ENCODE results near the gene LY6G5C.

DNA sequence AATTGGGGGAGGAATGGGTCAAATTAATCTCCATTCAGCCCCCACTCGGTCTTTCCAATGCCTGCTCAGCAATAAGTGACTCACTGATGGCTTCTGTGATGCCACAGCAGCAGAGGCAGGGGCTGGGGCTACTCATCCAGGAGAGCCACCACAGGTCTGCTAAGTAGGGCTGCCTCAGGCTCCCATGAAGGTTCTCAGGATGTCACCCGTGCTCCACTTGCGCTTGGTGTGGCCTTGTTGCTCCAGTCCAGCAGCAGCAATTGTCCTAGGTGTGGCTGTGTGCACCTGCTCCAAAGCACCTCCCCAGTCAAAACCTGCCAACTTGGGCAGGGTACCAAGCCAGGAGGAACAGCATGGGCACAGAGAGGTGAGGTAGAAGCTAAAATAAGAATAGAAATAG is 41.3 kb upstream of the LY6G5C start:
- TF ChIP-seq, protein P1, sequence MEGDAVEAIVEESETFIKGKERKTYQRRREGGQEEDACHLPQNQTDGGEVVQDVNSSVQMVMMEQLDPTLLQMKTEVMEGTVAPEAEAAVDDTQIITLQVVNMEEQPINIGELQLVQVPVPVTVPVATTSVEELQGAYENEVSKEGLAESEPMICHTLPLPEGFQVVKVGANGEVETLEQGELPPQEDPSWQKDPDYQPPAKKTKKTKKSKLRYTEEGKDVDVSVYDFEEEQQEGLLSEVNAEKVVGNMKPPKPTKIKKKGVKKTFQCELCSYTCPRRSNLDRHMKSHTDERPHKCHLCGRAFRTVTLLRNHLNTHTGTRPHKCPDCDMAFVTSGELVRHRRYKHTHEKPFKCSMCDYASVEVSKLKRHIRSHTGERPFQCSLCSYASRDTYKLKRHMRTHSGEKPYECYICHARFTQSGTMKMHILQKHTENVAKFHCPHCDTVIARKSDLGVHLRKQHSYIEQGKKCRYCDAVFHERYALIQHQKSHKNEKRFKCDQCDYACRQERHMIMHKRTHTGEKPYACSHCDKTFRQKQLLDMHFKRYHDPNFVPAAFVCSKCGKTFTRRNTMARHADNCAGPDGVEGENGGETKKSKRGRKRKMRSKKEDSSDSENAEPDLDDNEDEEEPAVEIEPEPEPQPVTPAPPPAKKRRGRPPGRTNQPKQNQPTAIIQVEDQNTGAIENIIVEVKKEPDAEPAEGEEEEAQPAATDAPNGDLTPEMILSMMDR (IDR thresholded peaks at IDR 0.05; ENCODE audit: insufficient read depth, low read length, poor library complexity, severe bottlenecking) = no peak
- no peak for TF ChIP-seq EZH2phosphoT487 (conservative IDR thresholded peaks at IDR 0.05; ENCODE audit: low read length)

Data from SU-DHL-6 (cell line).